ENCODE measurements around the gene SCYGR1. TPM values are rescaled to one million over a fixed set of nuclear protein-coding genes. Genes with fewer than 3 reads are reported as not detected.
A peak's percentile ranks its signal among the peaks of the same experiment; 100 is the strongest.
"Not testable (repeated sequence)": the region's sequence is repeated elsewhere in the genome, so short reads cannot be mapped to it uniquely, and the experiment has no call there.

SCYGR1 gene
- total RNA-seq, 1 donor from 2014 or later, result not detected

GRCh38 chr2:227402959-227403358 is 15.2 kb upstream of the SCYGR1 start:
- no peak for DNase-seq (ENCODE audit: low spot score)

- no peak for DNase-seq (ENCODE audit: low spot score)
These were observed 14.6 kb upstream of the SCYGR1 start for GRCh38 chr2:227402321-227402720.

DNA sequence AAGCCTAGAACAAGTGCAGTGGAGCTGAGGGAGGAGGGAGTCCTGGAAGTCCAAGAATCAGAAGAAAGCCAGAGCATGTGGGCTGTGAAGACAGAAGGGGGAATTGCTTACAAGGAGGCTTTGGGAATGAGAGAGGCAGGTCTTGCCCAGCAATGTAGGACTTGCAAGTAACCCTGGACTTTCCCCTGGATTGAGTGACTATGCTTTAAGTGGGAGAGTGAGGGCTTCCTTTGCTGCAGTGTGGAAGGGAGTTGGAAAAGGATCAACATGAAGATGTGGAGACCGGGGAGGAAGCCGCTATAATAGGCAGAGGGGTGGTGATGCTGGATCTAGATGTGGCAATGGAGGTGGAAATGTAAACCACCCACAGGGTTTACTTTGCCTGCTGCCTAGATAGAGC is 13.8 kb upstream of the SCYGR1 start:
- DNase-seq (ENCODE audit: low spot score), result peak; percentile 0

GRCh38 chr2:227398684-227399670 is 11.2 kb upstream of the SCYGR1 start:
- no peak for DNase-seq (ENCODE audit: low spot score)

DNA sequence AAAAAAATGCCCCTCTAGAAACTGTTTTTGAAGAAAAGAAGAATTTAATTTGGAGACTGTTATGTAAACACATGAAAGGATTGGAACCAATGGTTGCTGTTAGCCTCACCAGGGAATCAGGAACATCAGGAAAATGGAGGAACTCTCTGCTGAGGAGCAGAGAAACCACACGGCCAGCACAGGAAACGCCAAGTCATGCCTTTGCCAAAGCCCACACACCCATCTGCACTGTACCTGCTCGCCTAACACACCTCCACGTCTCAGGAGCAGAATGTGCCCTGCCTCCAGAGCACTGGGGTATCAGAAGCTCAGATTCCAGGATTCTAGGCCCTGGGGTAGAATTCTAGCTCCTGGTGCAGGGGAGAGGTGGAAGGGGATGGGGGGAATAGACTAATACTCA is 9.8 kb upstream of the SCYGR1 start:
- no peak for DNase-seq (ENCODE audit: low spot score)

DNA sequence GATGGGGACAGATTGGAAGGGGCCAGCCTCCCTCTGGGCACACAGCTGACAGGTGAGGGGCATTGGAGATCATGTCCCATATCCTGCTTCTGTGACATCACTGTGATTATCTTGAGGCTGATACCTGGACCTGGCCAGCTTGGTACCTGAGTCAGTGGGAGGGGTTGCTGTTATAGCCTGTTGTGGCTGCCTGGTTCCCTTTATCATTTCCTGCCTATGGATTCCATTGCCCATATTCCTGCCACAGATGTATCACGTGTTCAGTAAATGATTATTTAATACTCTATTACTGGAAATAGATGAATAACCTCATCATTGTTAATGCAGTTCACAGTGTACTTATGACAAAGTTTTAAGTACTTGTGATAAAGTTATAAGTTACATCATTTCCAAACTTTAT is 7.8 kb upstream of the SCYGR1 start:
- DNase-seq (ENCODE audit: low spot score), result no peak

DNA sequence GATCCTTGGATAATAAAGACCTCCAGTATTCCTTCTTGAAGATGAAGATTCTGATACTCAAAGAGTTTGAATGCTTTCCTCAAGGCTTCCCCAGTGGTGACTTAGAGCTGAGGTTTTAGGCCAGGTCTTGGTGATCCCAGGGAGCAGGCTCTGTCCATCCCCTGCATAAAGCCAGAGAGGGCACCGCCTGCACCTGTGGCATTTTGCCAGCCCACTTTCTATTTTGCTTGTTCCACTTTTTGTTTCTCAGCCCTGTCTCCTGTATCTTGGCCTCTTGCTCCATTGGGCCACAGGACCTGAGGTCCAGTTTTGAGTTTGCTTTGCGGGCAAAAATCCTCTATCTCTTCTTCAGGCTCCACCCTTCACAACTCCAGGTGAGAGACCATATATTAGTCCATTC is 6.7 kb upstream of the SCYGR1 start:
- DNase-seq (ENCODE audit: low spot score), result no peak

- DNase-seq (ENCODE audit: low spot score), result no peak
These were observed 2.9 kb upstream of the SCYGR1 start for GRCh38 chr2:227390468-227391256.

DNA sequence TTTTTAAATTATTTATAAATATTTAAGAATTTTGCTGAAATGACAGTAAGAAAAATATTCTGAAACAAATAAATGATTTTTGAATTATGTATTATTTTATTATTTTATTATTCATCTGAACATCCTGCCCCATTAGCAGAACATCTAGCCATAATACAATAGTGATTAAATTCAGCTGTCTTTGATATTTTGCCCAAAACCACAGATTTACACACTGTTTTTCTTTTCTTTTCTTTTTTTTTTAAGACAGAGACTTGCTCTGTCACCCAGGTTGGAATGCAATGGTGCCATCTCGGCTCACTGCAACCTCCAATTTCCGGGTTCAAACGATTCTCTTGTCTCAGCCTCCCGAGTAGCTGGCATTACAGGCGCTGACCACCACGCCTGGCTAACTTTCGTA is 1.9 kb upstream of the SCYGR1 start:
- DNase-seq (ENCODE audit: low spot score), result no peak

GRCh38 chr2:227389231-227389630 is 1.5 kb upstream of the SCYGR1 start:
- DNase-seq (ENCODE audit: low spot score), result no peak

DNA sequence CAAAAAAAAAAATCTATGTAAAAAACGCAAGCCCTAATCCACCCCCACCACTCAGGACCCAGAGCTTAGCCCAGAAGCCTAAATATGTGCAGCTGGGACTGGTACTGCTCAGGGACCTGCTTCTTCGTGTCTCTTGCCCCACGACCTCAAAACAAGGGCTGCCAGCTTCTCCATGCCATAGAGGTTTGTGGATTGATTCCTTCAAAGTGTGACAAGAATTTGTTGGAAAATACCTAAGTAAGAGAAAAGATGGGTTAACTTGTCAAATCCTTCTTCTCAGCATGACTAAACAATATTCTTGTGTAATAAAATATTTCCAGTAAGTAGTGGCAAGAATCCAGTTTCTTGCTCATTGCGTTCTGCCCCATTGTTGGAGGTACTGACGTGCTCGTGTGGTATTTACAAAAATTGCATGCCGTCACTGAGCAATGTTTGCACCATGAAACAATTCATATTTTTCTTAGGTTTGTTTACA is 825 bp upstream of the SCYGR1 start:
- no peak for DNase-seq (ENCODE audit: low spot score)

GRCh38 chr2:227386630-227387029 is 1.1 kb downstream of the SCYGR1 start:
- no peak for DNase-seq (ENCODE audit: low spot score)

DNA sequence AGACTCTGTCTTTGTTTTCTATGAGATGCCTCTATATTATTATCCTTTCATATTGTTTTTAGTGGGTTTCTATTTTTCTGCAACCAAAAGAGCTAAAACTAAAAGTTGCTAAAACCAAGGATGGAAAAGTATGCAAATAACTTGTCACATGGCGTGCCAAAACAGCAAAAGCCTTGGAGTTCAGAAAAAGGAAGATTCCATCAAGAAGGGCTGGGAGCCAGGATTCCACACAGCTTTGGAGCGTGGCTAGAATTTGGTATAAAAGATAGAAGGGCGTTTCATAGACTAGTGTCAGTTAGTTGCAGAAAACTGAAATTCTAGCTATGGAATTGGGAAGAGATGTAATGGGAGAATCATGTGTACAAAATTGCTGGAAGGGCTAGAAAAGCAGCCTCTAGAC is 4.1 kb downstream of the SCYGR1 start:
- DNase-seq (ENCODE audit: low spot score), result no peak

DNA sequence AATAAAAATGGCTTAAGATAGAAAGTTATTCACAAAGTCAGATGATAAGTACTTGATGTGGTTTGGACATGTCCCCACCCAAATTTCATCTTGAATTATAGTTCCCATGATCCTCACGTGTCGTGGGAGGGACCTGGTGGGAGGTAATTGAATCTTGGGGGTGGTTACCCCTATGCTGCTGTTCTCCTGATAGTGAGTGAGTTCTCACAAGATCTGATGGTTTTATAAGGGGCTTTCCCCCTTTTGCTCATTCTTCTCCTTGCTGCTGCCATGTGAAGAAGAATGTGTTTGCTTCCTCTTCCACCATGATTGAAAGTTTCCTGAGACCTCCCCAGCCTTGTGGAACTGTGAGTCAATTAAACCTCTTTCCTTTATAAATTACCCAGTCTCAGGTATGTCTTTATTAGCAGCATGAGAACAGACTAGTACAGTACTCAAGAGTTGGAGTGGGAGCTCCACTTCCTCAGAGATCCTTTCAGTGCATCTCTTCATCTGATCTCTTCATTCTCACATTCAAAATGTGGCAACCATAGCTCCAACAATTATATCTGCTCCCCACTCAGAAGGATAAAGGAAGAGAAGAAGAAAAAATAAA is 5.4 kb downstream of the SCYGR1 start:
- DNase-seq (ENCODE audit: low spot score), result not testable (repeated sequence)

DNA sequence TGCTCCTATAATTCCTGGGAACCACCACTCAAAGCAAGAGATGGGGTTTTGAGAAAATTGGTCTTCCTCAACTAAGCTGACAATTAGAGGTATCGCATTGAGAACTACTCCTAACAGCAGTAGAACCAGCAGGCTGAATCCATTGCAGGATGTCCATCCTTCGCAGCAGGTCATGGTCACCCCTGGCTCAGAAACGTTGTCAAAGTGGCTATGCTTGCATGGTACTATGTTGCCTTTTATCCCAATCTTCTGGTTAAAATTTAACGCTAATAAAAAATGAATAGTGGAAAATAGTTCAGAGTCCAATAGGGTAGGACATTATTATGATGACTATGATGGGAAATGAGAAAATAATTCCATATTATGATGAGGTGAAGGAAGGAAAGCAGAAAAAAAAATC is 8.7 kb downstream of the SCYGR1 start, which contains the start of gene TM4SF20:
Gene TM4SF20, minus strand, starts transcription at position 212 of the 400 bp plus-strand sequence. Its CDS starts 38 bp downstream, at position 174.
- no peak for DNase-seq (ENCODE audit: low spot score)

- DNase-seq (ENCODE audit: low spot score), result no peak
These were observed 9.4 kb downstream of the SCYGR1 start for GRCh38 chr2:227378371-227378782.

GRCh38 chr2:227377467-227378351 is 10.0 kb downstream of the SCYGR1 start:
- no peak for DNase-seq (ENCODE audit: low spot score)

- no peak for DNase-seq (ENCODE audit: low spot score)
These were observed 10.9 kb downstream of the SCYGR1 start for GRCh38 chr2:227376656-227377396.

- no peak for DNase-seq (ENCODE audit: low spot score)
These were observed 13.6 kb downstream of the SCYGR1 start for GRCh38 chr2:227374158-227374557.

DNA sequence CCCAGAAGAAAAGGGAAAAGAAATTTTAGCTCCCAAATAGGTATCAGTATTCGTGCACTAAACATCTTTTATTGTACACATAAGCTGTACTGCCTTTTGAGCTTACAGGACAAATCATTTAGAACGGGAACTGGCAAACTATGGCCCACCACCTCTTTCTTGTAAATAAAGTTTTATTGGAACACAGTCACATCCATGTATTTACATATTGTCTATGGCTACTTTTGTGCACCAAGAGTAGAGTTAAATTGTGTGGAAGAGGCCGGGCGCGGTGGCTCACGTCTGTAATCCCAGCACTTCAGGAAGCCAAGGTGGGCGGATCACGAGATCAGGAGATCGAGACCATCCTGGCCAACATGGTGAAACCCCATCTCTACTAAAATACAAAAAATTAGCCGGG is 14.4 kb downstream of the SCYGR1 start:
- no peak for DNase-seq (ENCODE audit: low spot score)
